ENCODE results near the gene HEXIM1. TPM values are rescaled to one million over a fixed set of nuclear protein-coding genes. Genes with fewer than 3 reads are reported as not detected.

Gene HEXIM1
- total RNA-seq, 2 experiments from 2014 or later = 34.6 to 34.7 TPM

DNA sequence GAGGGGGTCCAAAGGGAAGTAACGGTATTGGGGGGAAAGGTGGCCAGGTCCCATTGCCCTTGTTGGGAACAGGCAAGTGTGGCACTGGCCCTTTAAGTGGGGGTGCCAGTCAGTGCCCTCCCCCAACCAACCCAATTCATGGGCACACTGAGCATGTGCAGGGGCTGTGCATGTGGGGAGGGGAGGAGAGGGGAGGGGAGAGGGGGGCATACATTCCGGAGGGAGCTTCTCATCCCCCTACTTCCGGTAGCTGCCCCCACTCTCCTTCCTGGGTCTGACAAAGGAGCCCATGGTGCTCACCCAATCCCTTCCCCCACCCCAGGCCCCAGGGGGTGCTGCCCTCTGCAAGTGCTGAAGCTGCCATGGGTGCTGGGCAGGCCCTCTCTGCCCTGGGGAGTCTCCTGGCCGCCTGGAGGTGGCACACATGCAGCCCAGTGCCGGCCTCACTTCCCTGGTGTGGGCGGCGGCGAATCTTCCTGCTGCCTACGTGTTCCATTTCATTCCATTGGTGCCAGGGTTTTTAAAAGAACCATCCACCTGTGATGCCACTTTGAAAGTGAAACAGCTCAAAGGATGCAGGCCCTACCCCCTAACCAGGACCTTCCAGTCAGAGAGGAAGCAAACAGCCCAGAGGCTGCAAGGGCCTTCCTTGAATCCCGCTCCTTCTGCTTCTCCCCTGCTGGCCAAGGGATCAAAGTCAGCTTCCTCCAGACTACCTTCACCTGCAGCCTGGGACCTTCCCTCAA lies 24.4 kb downstream of the HEXIM1 start:
- CTCF ChIA-PET = interaction anchor here (0.8 to 3.3 kb wide), 6 partner anchors 11 to 53 kb away, joined by 3 to 20 read pairs (median 10); partner anchors contain the start of genes ACBD4, HEXIM1 and HEXIM2
- POLR2A ChIA-PET = interaction anchor here (0.6 to 2.2 kb wide), 4 partner anchors 12 to 1015 kb away, joined by 3 to 13 read pairs (median 8); partner anchors contain the start of genes HEXIM1 and HEXIM2

DNA sequence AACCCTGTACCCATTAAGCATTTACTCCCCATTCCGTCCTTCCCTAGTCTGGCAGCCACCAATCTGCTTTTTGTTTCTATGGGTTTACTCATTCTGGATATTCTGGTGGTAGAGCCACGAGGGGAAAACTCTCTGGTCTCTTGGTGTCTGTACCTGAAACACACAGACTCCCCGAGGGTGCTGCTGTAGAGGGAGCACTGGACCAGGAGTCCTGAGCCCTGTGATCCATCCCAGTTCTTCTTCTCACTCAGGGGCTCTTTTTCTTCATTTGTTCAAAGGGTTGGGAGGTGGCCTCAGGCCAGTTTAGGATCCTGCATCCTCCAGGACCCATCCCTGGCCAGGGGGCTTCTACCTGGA lies 27.5 kb downstream of the HEXIM1 start:
- ChIA-PET POLR2A (no interaction called here), CTCF (interaction anchor here (0.6 to 2.5 kb wide), 6 partner anchors 19 to 43 kb away, joined by 3 to 8 read pairs (median 4); partner anchors contain the start of gene ACBD4)

DNA sequence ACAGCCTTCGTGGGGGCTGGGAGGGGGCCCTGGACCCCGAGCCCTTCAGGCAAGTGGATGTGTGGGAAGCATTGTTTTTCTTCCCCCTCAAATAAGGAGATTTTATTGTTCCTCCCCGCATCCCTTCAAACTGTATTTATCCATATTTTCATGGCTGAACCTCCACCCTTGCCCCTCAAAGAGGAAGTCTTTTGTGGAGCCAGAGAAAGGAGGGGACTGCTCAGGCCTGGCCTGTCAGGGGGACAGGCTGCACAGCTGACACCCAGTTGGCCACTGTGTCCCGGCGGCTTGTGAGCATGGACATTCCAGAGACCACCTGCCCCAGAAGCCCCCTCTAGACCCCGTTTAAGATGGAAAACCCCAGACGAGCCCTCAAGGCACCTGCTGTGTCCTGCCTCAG lies 29.3 kb downstream of the HEXIM1 start:
- CTCF ChIA-PET = no interaction called here

DNA sequence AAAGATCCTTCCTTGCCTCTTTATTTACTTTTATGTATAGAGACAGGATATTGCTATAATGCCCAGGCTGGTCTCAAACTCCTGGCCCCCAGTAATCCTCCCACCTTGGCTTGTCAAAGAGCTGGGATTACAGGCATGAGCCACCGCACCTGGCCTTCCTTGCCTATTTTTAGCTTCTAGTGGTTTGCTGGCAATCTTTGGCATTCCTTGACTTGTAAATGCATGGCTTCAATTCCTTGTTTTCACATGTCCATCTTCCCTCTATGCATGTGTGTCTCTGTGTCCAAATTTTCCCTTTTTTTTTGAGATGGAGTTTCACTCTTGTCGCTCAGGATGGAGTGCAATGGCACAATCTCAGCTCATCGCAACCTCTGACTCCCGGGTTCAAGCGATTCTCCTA lies 35.9 kb downstream of the HEXIM1 start:
- POLR2A ChIA-PET = no interaction called here
- CTCF ChIA-PET = no interaction called here

More for the DNA sequence above, 29.3 kb downstream of the HEXIM1 start:
- POLR2A ChIA-PET = interaction anchor here (0.6 kb wide), 1 partner anchor 92 kb away, joined by 3 read pairs; no protein-coding TSS in a partner anchor

DNA sequence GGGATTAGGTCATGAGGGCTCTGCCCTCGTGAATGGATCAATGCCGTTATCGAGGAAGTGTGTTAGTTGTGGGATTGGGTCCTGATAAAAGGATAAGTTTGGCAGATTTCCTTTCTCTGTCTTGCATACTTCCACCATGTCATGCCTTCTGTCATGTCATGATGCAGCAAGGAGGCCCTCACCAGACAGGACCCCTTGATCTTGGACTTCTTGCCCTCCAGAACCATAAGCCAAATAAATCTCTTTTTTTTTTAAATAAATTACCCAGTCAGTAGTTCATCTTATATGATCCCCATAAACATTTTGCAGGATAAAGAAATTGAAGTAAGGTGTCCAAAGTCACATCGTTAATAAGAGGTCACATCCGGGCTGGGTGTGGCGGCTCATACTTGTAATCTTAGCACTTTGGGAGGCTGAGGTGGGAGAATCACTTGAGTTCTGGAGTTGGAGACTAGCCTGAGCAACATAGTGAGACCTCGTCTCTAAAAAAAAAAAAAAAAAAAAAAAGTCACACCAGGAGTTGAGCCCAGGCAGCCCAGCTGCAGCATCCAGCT lies 38.6 kb downstream of the HEXIM1 start:
- POLR2A ChIA-PET = no interaction called here
- CTCF ChIA-PET = interaction anchor here (0.7 to 5.0 kb wide), 5 partner anchors 11 to 156 kb away, joined by 3 to 30 read pairs (median 5); partner anchors contain the start of gene ACBD4

DNA sequence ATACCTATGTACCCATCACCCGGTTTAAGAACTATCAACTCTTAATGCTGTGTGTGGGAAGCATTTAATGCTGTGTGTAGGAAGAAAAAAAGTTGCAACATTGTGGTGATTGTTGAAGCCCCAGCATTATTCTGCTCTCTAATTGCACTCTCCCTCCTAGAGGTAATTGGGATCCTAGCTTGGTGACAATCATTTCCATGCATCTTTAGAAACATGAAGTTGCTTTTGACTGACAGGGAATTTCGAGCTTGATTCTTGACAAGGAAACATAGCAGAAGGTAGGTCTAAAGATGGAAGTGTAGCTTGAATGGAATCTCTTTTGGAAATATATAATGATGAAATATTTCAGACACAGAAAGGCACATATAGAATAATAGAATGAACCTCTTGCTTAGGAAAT lies 40.7 kb downstream of the HEXIM1 start:
- POLR2A ChIA-PET = no interaction called here
- CTCF ChIA-PET = interaction anchor here (5.0 kb wide), 1 partner anchor 54 kb away, joined by 30 read pairs; the partner anchor contains the start of gene ACBD4

DNA sequence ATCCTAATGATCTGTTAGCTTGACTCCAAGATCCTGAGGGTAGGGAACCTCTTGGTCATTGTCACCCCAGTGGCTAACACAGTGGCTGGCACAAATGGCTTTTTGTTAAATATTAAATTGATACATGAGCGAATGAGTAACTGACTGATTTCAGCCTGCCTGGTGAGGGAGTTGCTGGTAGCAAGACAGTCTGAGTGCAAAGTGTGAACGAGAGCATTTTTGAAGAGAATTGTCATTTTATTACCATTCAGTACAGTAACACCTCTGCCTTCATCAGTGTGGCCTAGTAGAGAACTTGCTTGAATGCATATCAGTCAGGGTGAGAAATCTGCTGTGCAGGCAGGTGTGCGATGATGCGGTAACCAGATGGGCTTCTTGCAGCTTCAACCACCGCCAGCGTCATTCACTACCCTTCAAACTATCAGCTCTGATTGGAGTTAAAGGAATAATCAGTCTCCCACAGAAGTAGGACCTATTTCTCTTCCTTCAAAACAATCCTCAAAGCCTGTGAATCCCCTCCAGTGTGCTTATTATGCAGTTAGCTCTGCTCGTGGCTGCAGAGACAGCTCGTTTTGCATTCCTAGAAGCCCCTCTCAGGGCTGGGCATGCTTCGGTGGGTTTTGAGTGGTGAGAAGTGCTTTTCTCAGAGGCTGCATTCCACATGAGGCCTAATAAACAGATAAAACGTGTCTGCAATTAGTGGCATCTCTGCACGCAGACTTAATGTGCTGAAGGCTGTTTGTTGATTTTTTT lies 42.4 kb downstream of the HEXIM1 start:
- ChIA-PET CTCF (interaction anchor here (1.0 to 5.0 kb wide), 2 partner anchors 55 to 91 kb away, joined by 3 to 30 read pairs; partner anchors contain the start of gene ACBD4), POLR2A (interaction anchor here (0.7 kb wide), 1 partner anchor 269 kb away, joined by 3 read pairs; no protein-coding TSS in a partner anchor)

DNA sequence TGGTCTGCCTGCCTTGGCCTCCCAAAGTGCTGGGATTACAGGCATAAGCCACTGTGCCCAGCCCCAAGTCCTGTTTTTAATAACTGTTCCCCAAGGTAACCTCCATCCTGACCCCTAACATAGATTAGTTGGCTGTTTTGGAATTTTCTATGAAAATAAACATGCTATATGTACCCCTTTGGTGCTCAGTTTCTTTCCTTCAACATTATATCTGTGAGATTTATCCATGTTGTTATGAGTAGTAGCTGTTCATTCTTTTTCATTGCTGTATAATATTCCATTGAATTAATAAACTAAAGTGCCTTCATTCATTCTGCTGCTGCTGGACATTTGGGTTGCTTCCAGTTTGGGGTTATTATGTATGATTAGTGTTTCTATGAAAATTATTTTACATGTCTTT lies 47.1 kb downstream of the HEXIM1 start:
- POLR2A ChIA-PET = no interaction called here

DNA sequence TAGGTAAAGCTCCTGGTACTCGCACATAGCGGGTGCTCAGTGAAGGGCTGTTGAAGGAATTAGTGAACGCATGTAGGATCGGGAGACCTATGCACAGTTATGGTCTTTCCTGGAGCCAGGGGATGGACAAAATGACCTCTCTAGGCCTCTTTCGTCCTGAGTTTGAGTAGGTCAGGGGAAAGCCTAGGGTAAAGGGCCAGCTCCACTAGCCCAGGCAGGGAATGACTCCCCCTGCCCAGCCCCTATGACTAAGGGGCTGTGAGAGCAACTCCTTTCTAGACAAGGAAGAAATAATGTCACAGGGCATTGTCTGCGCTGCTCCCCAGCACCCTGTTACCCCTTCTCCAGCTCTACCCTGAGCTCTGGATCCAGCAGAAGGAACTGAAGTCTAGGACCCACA lies 48.8 kb downstream of the HEXIM1 start:
- CTCF ChIA-PET = interaction anchor here (0.5 to 8.8 kb wide), 32 partner anchors 10 to 258 kb away, joined by 3 to 136 read pairs (median 4); partner anchors contain the start of genes ACBD4, HEXIM1, HEXIM2 and MAP3K14

More for the DNA sequence above, 47.1 kb downstream of the HEXIM1 start:
- CTCF ChIA-PET = interaction anchor here (0.6 to 1.7 kb wide), 5 partner anchors 19 to 60 kb away, joined by 3 to 17 read pairs (median 3); partner anchors contain the start of genes ACBD4 and HEXIM2

DNA sequence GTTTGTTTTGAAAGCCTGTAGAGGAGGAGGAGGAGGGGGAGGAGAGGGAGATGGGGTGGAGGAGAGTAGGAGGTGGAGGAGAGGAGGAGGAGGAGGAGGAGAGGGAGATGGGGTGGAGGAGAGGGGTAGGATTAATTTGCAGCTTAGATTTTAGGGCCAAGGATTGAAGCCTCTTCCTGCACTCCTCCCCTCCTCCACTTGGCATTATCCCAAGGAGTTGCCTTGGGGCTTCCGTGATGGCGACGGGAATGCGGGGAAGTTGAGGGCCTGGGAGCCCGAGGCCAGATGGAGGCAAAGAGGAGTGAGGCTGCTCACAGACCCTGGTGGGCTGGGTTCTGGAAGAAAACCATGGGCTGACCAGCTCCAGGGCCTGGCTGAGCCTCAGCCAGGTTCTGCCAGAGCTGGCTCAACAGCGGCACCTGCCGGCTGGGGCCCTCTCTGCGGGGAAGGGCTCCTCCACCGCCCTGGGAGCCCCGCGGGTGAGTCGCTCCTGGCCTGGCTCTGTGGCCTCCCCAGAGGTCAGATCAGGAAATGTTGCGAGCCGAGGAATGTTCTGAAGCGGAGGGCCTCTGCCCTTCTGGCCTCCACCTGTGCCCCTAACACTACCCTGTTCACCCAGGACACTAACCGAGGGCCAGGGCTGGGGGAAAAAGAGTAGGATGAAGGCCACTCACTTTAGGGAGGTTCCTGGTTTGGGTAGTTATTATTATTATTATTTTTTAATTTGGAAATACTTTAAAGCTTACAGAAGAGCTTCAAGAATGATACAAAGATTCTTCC lies 49.5 kb downstream of the HEXIM1 start:
- CTCF ChIA-PET = interaction anchor here (0.5 to 8.8 kb wide), 32 partner anchors 9 to 259 kb away, joined by 3 to 136 read pairs (median 4); partner anchors contain the start of genes ACBD4, HEXIM1, HEXIM2 and MAP3K14
- POLR2A ChIA-PET = interaction anchor here (0.5 to 2.2 kb wide), 4 partner anchors 49 to 109 kb away, joined by 3 to 10 read pairs (median 6); partner anchors contain the start of genes ACBD4 and HEXIM1

More for the DNA sequence above, 48.8 kb downstream of the HEXIM1 start:
- POLR2A ChIA-PET = interaction anchor here (1.1 to 2.2 kb wide), 2 partner anchors 48 to 62 kb away, joined by 6 to 10 read pairs; partner anchors contain the start of genes ACBD4 and HEXIM1

DNA sequence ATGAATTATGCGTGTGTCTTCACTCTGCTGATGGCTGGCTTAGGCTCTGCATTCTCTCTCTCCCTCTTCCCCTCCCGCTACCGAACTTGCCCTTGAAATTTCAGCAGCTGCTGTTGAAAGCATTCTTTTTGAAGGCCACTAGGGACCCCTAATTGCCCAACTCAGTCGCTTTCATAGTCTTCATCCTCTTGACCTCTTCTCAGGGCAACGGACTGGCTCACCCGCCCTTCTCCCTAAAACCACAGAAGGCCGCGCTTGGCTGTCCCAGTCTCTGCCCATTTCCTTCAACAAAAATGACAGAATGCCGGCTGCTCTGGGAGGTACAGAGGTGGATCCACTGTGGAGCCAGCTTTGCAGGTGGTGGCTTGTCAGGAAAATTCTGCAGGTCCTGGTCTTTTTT lies 52.4 kb downstream of the HEXIM1 start:
- CTCF ChIA-PET = interaction anchor here (8.8 kb wide), 1 partner anchor 66 kb away, joined by 136 read pairs; the partner anchor contains the start of genes ACBD4 and PLCD3
- POLR2A ChIA-PET = interaction anchor here (0.6 kb wide), 1 partner anchor 151 kb away, joined by 9 read pairs; no protein-coding TSS in a partner anchor

DNA sequence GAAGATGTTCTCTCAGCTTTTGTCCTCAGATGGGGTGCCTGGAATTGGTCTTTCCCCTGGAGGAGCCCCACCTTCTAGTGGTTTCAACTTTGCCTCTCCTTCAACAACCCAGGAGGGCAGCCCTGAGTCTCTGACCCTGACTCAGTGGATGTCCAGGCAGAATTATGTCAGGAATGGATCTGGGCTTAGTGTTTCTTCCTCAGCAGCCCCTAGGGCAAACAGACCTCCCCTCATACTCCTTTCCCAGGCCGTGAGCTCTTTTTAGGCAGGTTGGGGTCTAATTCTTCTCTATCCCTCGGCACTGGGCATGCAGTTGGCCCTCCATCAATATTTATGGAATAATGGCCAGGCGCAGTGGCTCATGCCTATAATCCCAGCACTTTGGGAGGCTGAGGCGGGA lies 53.2 kb downstream of the HEXIM1 start:
- ChIA-PET POLR2A (interaction anchor here (0.6 kb wide), 1 partner anchor 152 kb away, joined by 9 read pairs; no protein-coding TSS in a partner anchor), CTCF (interaction anchor here (0.7 to 8.8 kb wide), 2 partner anchors 67 to 171 kb away, joined by 4 to 136 read pairs; partner anchors contain the start of genes ACBD4 and PLCD3)

Other genes starting within 250 kb of the HEXIM1 start
- 100 to 1,000 TPM; 239 to 242 TPM for gene EFTUD2, start 249.0 kb upstream of the HEXIM1 start, total RNA-seq
- not detected for gene GFAP, start 233.0 kb upstream of the HEXIM1 start, total RNA-seq
- gene KIF18B, start 200.7 kb upstream of the HEXIM1 start, total RNA-seq = 10 to 100 TPM; 34.1 to 35.7 TPM
- gene C1QL1, start 180.2 kb upstream of the HEXIM1 start, total RNA-seq = under 1 TPM in 1 of 2 experiments, not detected in 1; 0.21 TPM
- 10 to 100 TPM; 32.0 to 32.6 TPM for gene DCAKD, start 96.8 kb upstream of the HEXIM1 start, total RNA-seq
- 100 to 1,000 TPM; 179 to 180 TPM for gene NMT1, start 87.2 kb upstream of the HEXIM1 start, total RNA-seq
- gene PLCD3, start 16.0 kb upstream of the HEXIM1 start, total RNA-seq = 1 to 10 TPM; 4.6 to 5.1 TPM
- gene ACBD4, start 12.8 kb upstream of the HEXIM1 start, total RNA-seq = 1 to 10 TPM; 9.1 to 9.3 TPM
- 1 to 10 TPM; 5.3 to 5.8 TPM for gene HEXIM2, start 13.4 kb downstream of the HEXIM1 start, total RNA-seq
- 100 to 1,000 TPM; 233 to 243 TPM for gene FMNL1, start 73.4 kb downstream of the HEXIM1 start, total RNA-seq
- under 1 TPM; 0.25 TPM for gene SPATA32, start 113.6 kb downstream of the HEXIM1 start, total RNA-seq
- gene MAP3K14, start 168.5 kb downstream of the HEXIM1 start, total RNA-seq = 10 to 100 TPM; 47.5 to 51.6 TPM

Measured in activated CD8-positive, alpha-beta memory T cell treated with anti-CD3 and anti-CD28 coated beads for 36 hours (primary cell).